SKM-1 treated with dmso at 0.1 percent for 144 hours (cell line): ENCODE data around the gene TMEM95.
"Not testable (repeated sequence)": the region's sequence is repeated elsewhere in the genome, so short reads cannot be mapped to it uniquely, and the experiment has no call there.

Experiments used
- DNase-seq: peaks from one replicate; lab custom pipeline; 2025; ENCODE audit not compliant: unreplicated experiment; lab: John Stamatoyannopoulos, UW

Gene TMEM95

GRCh38 chr17:7323731-7324437 lies 31.1 kb upstream of the TMEM95 start:
- no peak for DNase-seq

GRCh38 chr17:7324438-7324779 lies 30.5 kb upstream of the TMEM95 start:
- DNase-seq, result no peak

GRCh38 chr17:7325031-7325528 lies 29.9 kb upstream of the TMEM95 start:
- no peak for DNase-seq

GRCh38 chr17:7326186-7326585 lies 28.8 kb upstream of the TMEM95 start:
- DNase-seq, result no peak

- DNase-seq, result no peak
Observed at GRCh38 chr17:7327056-7327455, 27.9 kb upstream of the TMEM95 start.

GRCh38 chr17:7327501-7327900 lies 27.5 kb upstream of the TMEM95 start:
- no peak for DNase-seq

- no peak for DNase-seq
Observed at GRCh38 chr17:7328009-7328408, 26.9 kb upstream of the TMEM95 start.

DNA sequence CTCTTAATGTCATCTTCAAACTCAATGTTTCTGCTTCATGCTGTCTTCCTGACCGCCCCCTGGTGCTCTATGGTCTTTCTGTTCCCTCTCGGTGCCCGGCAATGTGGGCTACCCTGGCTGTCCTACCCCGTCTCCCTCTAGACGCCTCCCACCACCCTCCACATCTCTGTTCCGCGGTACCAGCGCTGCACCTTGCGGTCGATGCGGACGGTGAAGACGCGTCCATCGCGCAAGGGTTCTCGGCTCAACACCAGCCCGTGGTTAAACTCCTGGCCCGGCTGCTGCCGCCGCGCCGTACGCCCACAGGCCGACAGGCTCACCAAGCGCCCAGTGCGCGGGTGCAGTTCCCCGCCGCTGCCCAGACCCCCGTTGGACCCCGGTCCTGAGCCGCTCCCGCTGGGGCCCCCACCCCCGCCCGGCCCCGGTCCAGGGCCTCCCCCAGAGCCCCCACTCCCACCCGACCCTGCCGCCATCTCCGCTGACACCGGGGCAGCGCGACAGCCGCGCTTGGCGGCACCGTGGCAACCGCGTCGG lies 26.0 kb upstream of the TMEM95 start, which contains the start of gene NEURL4:
Gene NEURL4 (minus strand): TSS at position 496 of the 534 bp plus-strand sequence. CDS start 23 bp downstream, at position 473.
- no peak for DNase-seq

- peak; percentile 82 for DNase-seq
Observed at GRCh38 chr17:7329374-7329996, 25.5 kb upstream of the TMEM95 start.

DNA sequence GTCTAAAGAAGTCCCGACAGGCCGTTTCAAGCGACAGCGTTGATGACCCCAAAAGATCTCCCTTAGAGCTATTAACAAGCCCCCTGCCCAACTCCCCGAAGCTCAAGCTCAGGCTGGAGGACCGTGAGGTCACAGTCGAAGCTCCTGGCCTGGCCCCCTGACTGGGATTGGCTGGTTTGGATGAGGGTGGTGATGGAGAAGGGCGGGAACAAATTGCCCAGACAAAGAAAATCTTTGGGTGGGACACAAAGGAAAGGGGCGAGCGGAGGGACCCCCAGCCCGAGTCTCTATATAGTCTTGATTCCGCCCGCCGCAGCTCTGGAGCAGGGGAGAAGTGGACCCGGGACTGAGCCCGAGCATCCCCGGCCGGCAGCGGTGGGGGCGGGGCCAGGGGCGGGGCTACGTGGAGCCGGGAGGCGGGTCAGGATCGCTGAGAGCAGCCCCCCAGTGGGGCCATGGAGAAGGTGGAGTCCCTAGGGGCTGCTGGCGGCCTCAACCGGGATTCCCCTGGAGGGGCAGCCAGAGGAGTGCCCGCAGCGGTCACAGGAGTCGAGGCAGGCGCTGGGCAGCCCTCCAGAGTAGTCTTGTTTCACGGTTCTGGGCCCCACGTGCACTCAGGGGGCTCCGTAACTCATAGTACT lies 24.8 kb upstream of the TMEM95 start:
- no peak for DNase-seq

DNA sequence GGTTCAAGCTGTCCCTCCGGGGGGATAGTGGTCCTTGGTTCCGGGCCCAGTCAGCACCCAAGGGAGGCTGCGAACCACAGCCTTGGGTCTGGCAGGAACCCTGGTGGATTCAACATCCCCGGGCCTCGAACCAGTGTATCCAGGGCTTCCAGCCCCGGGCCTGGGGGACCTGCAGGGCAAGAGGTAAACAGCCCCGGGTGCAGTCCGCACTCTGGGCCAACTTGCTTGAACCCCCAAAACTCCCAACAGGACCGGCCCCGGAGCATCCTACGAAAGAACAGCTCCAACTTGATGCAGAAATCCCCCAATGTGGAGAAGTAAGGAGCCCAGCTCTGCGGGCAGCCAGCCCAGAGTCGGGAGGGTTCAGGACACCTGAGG lies 24.3 kb upstream of the TMEM95 start:
- DNase-seq, result no peak

GRCh38 chr17:7332111-7332510 lies 22.8 kb upstream of the TMEM95 start:
- no peak for DNase-seq

DNA sequence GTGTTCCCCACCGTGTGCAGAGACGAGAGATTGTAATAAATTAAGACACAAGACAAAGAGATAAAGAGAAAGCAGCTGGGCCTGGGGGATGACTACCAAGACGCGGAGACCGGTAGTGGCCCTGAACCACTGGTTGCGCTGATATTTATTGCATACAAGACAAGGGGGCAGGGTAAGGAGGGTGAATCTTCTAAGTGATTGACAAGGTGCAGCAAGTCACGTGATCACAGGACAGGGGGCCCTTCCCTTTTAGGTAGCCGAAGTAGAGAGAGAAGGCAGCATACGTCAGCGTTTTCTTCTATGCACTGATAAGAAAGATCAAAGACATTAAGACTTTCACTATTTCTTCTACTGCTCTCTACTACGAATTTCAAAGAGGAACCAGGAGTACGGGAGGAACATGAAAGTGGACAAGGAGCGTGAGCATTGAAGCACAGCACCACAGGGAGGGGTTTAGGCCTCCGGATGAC lies 22.3 kb upstream of the TMEM95 start:
- not testable (repeated sequence) for DNase-seq

DNA sequence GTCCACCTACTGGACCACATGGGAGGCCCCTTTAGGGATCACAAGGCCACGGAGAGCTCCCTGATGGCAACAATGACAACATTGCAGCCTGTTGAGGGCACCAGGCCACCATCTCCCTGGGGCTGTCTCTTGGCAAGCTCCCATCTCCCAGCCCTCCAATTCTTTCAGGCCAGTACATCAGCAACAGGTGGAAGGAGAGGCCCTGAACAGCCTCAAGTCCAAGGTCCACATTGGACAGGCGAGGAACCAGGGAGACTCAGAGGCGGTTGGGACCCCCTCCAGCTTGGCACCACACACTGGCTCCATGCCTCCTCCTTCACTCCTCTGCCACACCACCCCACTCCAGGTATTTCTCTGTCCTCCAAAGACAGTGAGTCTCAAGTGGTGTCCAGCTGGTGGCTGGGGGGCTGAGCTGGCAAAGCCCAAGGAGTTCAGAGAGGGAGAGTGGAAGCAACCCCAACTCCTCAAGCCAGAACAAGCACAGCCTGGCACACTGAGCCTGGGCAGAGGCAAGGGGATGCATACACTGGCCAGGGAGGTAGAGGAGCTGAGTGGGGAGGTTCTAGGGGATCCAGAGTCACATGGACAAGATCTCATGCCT lies 19.9 kb upstream of the TMEM95 start:
- DNase-seq, result no peak

DNA sequence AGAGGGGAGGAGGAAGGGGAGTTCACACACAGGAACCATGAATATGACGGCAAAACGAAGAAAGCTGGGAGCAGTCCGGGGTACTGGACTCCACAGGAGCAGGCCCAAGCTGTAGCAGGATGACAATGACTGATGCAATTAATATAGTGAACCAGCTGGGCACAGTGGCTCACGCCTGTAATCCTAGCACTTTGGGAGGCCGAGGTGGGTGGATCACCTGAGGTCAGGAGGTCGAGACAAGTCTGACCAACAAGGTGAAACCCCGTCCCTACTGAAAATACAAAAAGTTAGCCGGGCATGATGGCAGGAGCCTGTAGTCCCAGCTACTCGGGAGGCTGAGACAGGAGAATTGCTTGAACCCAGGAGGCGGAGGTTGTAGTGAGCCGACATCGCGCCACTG lies 19.2 kb upstream of the TMEM95 start:
- DNase-seq, result not testable (repeated sequence)

- DNase-seq, result peak; percentile 32
Observed at GRCh38 chr17:7336240-7337175, 18.4 kb upstream of the TMEM95 start, which contains the start of gene ACAP1. ACAP1 (plus strand) TSS chr17:7336529; CDS start chr17:7336735, 206 bp downstream.

DNA sequence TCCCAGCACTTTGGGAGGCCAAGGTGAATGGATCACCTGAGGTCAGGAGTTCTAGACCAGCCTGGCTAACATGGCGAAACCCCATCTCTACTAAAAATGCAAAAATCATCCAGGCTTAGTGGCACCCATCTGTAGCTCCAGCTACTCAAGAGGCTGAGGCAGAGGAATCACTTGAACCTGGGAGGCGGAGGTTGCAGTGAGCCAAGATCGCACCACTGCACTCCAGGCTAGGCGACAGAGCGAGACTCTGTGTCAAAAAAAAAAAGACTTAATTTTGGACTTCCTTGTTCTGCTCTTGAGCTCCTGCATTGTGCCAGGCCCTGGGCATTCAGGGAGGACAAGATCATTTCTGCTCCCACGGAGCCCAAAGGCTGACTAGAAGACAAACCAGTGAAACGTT lies 17.4 kb upstream of the TMEM95 start:
- not testable (repeated sequence) for DNase-seq

DNA sequence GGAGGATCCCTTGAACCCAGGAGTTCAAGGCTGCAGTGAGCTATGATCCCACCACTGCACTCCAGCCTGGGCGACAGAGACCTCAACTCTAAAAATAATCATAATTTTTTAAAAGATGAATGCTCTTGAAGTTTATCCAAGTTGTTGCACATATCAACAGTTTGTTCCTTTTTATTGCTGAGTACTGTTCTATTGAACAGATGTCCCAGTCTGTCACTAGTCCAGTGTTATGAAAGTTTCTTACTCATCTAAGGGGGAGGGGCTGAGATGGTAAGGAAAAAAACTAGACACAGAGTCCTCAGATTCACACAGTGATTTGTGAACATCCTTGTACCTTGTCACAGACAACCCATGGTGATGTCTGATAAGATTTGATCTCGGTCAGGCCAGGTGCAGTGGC lies 14.8 kb upstream of the TMEM95 start:
- no peak for DNase-seq

DNA sequence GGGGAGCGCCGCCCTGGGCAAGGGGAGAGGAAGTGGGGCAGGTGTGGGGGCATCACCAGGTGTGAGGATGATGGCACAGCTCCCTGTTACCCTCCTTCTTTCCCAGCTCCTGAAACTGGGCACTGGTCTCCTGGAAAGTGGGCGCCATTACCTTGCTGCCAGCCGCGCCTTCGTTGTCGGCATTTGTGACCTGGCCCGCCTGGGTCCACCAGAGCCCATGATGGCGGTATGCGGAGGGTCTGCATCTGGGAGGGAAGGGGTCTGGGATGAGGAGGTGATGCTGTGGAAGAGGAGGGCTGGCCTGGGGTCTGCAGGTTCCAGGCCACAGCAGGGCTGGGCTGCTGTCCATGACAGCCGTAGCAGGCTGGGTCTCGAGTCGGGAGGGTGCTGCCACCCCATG lies 13.1 kb upstream of the TMEM95 start:
- DNase-seq, result no peak

DNA sequence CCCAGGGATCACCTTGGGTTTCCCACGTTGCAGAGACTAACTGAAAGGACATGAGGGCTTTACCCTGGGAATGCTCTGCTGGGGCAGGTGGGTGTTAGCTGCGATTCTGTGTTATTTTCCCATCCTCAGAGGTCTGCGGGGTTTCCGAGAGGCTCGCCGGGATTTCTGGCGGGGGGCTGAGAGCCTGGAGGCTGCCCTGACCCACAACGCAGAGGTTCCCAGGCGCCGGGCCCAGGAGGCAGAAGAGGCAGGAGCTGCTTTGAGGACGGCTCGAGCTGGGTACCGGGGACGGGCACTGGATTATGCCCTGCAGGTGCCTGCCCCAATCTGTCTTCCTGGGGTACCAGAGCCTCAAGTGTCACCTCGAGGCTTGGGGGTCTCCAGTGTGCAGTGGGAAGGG lies 11.7 kb upstream of the TMEM95 start:
- DNase-seq, result no peak
